Jurkat, Clone E6-1 (cell line): ENCODE data around the gene CEMIP.
A peak's percentile ranks its signal among the peaks of the same experiment; 100 is the strongest.

Source experiments
- DNase-seq: peaks from one replicate; pipeline ENCODE4 v3.0.0-alpha.2; 2011; ENCODE audit warnings: low read depth, low spot score
- H3K4me3 ChIP-seq: 2 replicates; pipeline ENCODE4 v1.5.1; 2011; ENCODE audit warnings: mild to moderate bottlenecking, low read length, control low read depth, moderate library complexity

The CEMIP gene

GRCh38 chr15:80835336-80835735, 56.2 kb downstream of the CEMIP start:
- H3K4me3 ChIP-seq: no peak overlapping the region
- DNase-seq: no peak

- H3K4me3 ChIP-seq: no peak overlapping the region
- DNase-seq: no peak
Measured at GRCh38 chr15:80836223-80836622, 57.1 kb downstream of the CEMIP start.

- DNase-seq: no peak
- no peak overlapping the region for H3K4me3 ChIP-seq
Measured at GRCh38 chr15:80837006-80837405, 57.8 kb downstream of the CEMIP start.

DNA sequence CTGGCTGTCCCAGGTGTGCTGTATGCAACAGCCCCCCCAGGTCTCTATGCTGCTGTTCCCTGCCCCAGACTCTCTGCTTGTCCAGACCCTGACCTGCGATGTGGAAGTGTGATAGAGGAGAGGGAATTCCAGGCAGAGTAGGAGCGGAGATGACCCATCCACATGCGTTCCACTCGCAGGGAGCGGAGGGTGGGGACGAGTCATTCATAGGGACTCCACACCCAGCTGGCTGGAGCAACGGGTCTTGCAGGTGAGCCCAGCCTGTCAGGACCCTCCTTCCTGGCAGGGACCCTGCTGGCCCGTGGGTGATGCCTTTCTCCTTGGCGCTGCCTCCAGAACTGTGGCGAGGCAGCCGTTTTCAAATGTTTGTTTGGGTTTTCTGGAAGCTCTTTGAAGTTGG, 58.8 kb downstream of the CEMIP start:
- no peak overlapping the region for H3K4me3 ChIP-seq
- no peak for DNase-seq

DNA sequence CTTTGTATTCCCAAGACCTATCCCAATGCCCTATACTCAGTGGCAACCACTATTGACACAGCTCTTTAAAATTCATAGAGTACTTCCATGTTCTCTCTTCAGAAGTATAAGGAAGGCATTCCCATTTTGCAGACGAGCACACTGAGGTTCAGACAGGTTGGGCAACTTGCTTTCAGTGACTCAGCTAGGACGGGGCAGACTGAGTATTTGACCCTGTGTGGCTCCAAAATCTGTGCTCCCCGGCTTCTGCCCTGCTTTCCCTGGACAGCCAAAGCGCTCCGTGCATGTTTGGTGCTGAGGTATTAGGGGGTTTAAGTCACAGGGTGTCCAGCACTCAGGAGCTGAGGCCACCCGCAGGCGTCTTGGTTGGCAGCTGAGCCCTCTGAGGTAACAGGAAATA, 59.5 kb downstream of the CEMIP start:
- DNase-seq: no peak
- no peak overlapping the region for H3K4me3 ChIP-seq

- no peak overlapping the region for H3K4me3 ChIP-seq
- DNase-seq: no peak
Measured at GRCh38 chr15:80839764-80840130, 60.6 kb downstream of the CEMIP start.

- no peak for DNase-seq
- no peak overlapping the region for H3K4me3 ChIP-seq
Measured at GRCh38 chr15:80840182-80841130, 61.3 kb downstream of the CEMIP start.

- no peak for DNase-seq
- H3K4me3 ChIP-seq: no peak overlapping the region
Measured at GRCh38 chr15:80841541-80841940, 62.4 kb downstream of the CEMIP start.

DNA sequence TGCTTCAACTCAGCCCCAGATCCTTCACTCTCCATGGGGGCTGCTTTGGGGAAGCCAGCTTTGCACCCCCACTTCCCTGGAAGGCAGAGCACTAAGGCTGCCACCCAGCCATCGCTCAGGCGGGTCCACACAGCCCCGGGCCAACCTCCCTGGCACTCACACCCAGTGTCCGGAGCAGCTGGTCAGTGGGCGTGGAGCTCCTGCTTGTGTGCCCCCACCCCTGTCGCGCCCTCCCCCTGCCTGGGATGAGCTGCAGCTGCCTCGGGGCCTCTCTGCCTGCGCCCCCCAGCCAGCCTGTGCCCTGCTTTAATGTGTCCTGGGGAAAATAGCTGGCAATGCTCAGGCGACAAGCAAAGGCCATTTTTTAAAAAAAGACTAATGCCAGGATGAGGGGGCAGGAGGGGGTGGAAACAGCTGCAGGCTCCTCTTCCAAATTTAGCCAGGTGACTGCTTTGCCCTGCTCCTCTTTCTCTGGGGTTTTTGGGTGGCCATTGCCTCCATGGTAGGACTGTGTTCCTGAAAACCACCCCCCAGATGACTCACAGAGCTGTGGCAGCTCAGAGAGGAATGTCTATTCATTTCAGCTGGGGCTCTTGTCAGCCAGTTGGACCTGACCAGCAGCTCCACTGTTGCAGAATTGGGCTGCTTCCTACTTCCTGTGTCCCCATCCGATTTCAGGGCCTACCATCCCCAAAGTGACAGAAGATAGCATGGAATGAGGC, 65.0 kb downstream of the CEMIP start:
- no peak overlapping the region for H3K4me3 ChIP-seq
- no peak for DNase-seq

GRCh38 chr15:80846031-80846815, 67.1 kb downstream of the CEMIP start:
- no peak overlapping the region for H3K4me3 ChIP-seq
- no peak for DNase-seq

DNA sequence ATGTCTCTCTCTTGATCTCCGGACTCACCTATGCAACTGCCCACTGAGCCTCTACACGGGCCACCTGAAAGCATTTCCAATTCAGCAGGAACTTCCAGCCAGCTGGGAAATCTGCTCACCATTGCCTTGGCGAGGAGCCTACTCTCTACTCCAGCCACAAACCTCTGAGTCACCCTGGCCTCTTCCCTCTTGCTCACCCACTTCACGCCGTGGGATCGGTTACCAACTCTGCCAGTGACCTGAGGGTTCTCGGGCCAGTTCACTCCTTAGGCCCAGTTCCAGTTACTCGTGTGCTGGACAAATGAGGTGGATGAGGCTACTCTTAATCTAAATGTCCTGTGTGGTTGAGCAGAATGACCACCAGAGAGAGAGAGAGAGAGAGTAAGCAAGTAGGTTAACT, 70.1 kb downstream of the CEMIP start:
- no peak overlapping the region for H3K4me3 ChIP-seq
- DNase-seq: no peak

GRCh38 chr15:80850941-80851451, 71.8 kb downstream of the CEMIP start:
- no peak for DNase-seq

GRCh38 chr15:80852676-80853075, 73.5 kb downstream of the CEMIP start:
- no peak overlapping the region for H3K4me3 ChIP-seq
- DNase-seq: no peak

More at GRCh38 chr15:80850941-80851451, 71.8 kb downstream of the CEMIP start:
- H3K4me3 ChIP-seq: no peak overlapping the region

DNA sequence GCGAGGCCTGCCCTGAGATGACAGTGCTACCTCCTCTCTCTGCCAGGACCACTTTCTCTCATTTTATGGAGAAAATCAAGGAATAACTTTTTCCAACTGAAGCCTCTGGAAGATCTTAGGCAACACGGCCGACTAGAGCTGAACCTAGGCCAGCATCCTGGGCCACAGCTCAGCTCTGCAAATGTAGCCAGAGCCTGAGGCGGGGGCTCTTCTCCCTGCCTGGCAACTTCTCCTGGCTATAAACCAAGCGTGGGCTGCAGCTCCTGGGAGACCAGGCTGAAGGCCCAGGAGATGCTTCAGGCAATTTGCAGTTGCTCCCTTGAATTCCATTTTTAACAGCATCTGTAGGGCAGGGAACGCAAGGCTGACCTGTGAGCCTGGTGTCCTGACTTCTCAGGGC, 74.9 kb downstream of the CEMIP start:
- no peak overlapping the region for H3K4me3 ChIP-seq
- no peak for DNase-seq

DNA sequence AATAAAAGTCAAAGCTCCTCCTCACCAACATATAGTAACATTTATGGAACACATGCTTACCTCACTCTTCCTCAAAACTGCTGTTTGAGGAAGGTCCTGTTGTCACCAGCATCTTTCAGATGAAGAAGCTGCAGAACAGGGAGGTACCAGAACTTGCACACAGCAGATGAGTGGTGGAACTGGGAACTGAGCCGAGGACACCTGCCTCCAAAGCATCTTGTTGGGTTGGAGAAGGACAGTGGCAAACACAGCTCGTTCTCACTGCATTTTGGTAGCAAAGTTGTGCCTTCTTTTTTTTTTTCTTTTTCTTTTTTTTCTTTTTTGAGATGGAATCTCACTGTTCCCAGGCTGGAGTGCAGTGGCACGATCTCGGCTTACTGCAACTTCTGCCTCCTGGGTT, 76.0 kb downstream of the CEMIP start:
- DNase-seq: no peak
- H3K4me3 ChIP-seq: no peak overlapping the region

- peak; percentile 28 for DNase-seq
- no peak overlapping the region for H3K4me3 ChIP-seq
Measured at GRCh38 chr15:80856400-80856799, 77.2 kb downstream of the CEMIP start.

DNA sequence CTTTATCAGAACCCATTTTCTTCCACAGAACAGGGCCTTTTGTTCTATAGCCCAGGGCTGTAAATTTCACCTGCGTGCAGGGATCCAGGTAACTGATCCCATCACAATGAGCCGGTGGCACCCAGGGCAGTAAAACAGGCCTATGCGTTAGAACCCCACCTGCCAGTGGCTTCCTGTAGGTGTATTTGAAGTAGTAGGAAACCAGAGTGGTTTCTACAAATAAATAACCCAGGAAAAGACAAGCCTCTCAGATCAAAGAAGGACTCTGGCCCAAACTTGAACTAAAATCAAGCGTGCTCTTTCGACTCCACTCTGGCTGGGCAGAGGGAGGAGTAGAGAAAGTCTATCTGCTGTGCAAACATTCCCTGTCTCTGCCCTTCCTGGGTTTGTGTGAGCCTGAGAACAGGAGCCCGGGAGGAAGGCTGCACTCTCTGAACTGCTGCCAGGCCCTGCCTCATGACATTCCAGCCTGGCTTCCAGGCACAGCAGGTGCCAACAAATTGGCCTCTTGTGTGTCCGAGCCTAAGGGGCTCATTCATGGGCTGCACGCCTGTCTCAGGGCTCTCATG, 77.7 kb downstream of the CEMIP start:
- H3K4me3 ChIP-seq: no peak overlapping the region
- peak; percentile 39 for DNase-seq

GRCh38 chr15:80861731-80862170, 82.6 kb downstream of the CEMIP start:
- no peak for DNase-seq

DNA sequence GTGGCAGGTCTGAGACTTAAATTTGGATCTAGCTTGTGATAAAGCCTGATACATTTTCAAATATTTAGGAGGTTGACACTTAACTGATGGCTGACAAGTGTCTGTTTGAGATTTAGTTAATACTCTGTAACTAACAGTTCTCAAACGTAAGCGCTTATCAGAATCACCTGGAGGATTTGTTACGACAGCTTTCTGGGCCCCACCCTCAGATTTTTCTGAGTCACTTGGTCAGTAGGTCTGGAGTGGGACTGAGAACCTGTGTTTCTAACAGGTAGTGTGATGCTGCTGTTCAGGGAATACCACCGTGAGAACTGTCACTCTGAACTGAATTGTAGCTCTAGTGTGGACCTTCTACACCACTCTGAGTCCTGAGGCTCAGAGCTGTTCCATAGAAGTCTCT, 85.5 kb downstream of the CEMIP start:
- H3K4me3 ChIP-seq: no peak overlapping the region

More at GRCh38 chr15:80861731-80862170, 82.6 kb downstream of the CEMIP start:
- no peak overlapping the region for H3K4me3 ChIP-seq

More for the DNA sequence above, 85.5 kb downstream of the CEMIP start:
- no peak for DNase-seq
